HTR-8/SVneo (cell line): ENCODE results near the gene OR2T3.
"Not testable (repeated sequence)": the region's sequence is repeated elsewhere in the genome, so short reads cannot be mapped to it uniquely, and the experiment has no call there.

Experiments
- DNase-seq: peaks from one replicate; pipeline ENCODE4 v3.0.0; 2011; ENCODE audit warnings: low spot score, mixed read lengths; ENCODE audit not compliant: insufficient read length
- FAIRE-seq: peaks from 2 replicates; lab custom pipeline; 2011; peaks lifted over from hg19 to GRCh38; lab: Jason Lieb, UNC

The OR2T3 gene

DNA sequence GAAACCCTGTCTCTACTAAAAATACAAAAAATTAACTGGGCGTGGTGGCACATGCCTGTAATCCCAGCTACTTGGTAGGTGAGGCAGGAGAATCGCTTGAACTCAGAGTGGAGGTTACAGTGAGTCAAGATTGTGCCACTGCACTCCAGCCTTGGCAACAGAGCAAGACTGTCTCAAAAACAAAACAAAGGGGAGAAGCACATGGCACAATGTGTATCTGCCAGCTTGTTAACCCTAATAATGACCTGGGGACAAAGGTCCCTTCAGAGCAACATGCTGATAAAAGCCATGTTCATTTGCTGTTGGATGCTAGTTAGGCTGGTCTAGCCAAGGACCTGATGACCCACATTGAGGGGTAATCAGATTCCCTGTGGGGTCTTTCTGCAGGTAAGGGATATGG lies 16.5 kb upstream of the OR2T3 start:
- peak; percentile 36 for FAIRE-seq
- DNase-seq: not testable (repeated sequence)

DNA sequence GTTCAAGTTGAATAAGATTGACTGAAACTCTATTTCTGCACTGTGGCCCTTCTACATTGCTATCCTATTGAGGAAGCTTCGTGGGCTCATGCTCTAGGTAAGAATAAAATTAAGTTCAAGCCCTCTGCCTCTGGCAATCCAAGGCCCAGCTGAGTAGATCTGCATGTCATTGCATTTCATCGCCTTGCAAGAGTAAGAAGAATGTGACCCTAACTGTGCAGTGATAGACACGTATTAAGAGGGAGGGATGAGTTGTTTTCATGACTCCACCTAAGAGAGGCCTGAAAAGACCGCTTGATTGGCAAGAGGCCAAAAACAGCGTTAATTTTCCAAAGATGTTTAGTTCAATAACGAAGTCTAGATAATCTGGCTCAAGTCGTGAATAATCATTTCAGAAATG lies 14.0 kb upstream of the OR2T3 start:
- FAIRE-seq, DNase-seq: not testable (repeated sequence)

DNA sequence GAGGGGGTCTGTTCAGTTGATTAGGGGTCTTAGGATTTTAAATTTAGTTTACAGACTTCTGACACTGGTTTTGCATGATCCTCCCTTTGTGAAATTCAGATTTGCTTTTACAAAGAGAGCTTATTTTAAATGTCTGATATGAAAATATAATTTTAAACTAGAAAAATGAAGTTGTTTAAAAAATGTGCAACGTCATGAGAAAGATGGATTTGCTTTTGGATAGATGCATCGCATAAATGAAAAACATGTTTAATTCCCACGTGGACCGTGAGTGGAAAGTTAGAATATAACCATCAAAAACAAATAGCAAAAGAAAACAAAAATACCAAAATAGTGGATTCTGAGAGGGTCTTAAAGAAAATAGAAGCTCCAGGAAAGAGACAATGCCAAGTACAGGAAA lies 2.0 kb upstream of the OR2T3 start:
- DNase-seq (no peak), FAIRE-seq (no peak)

DNA sequence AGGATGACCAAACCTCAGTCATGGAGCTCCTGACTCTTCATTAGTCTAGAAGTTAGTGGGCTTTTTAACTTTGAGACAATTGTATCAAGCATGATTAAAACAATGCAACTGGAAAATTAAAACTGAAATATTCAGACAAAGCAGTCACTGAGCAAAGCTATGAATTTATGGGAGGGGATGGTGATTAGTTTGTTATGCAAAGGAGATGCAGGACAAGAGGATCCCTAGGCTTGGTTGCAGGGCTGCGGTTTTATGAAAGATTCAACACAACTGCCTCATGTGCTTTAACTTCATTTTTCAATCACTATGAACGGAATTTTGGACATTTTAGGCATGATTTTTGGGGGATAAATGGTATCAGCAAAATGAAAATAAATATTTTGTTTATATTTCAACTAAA lies 1.0 kb upstream of the OR2T3 start:
- not testable (repeated sequence) for FAIRE-seq

DNA sequence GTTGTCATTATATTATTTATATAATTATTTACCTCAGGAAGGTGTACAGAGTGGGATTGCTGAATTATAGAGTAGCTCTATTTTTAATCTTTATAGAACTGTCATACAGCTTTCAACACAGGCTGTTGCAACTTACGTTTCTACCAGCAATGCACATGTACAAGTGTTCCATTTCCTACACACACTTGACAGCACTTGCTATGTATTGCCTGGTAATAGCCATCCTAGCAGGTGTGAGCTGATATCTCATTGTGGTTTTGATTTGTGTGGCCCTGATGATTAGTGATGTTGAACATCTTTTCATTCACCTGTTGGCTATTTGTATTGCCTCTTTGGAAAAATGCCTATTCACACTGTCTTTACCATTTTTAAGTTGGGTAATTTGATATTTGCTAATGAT lies 2.5 kb downstream of the OR2T3 start:
- peak; percentile 42 for FAIRE-seq
- not testable (repeated sequence) for DNase-seq

More for the DNA sequence above, 1.0 kb upstream of the OR2T3 start:
- DNase-seq: not testable (repeated sequence)

DNA sequence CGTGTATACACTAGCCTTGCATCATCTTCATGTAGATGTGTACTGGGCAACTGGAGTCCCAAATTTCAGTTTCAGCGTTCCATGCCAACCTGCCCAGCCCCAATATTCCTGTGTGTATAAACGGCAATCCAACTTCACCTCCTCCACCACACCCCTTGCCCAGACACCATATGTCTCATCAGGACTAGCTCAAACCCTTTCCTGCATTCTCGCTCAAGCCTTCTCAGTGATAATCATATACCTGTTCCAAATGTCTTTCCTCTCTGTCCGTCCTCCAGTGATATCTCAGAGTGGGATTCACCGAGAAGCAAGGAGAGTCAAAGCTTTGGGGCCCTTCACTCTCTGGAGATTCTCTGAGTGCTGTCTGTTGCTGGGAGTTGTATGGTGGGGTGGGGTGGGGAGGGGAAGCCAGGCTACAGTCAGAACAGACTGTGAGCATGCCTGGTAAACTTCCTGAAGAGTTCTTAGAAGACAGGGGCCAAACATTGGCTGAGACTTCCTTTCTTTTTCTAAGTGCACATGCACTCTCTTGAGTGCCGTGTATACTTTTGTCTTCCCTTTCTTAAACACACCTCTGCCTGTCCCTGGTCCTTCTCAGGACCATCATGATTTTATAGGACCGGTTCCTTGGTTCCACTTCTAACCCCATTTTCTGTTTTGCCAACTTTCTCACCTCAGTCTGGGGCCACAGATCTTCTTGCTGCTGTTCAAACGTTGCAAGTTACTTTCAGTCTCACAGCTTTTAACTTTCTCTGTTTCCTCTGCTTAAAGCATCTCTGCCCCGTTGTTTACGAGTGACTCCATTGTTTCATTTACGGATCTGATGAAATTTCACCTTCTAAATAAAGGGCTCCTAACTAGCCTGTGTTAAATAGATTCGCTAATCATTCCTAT lies 8.8 kb downstream of the OR2T3 start:
- not testable (repeated sequence) for FAIRE-seq

DNA sequence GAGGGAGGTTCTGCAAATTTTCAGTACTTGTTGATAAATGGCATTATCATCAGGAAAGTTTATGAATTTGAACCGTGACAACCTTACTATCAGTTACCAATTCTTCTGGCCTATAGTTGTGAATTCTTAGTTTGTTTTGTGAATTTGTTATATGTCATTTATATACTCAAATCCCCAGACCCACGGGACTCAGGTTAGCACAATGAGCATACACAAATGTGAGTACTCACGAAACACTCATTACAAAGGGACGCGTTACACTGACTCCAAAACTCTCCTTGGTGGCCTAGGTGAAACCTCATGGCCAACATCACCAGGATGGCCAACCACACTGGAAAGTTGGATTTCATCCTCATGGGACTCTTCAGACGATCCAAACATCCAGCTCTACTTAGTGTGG lies 15.1 kb downstream of the OR2T3 start, which contains the start of gene OR2T5:
TSS of gene OR2T5 (plus strand) at position 301 of the 400 bp plus-strand sequence. CDS start at position 301, 0 bp downstream.
- not testable (repeated sequence) for DNase-seq, FAIRE-seq

More for the DNA sequence above, 8.8 kb downstream of the OR2T3 start:
- not testable (repeated sequence) for DNase-seq

DNA sequence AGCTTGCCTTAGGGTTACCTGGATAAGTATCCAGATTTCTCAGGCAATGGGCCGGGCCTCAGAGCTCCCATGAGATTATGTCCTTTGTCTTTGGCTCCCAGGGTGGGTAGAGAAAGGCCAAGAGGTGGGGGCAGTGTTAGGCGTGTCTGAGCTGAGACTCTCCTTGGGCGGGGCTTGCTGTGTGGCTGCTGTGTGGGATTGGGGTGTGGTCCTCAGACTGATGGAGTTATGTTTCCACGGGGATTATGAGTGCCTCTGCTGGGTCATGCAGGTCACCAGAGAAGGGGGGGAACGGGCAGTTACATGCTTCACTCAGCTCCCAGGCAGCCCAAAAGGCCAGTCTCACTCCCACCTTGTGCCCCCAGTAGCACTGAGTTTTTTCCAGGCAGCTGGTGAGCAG lies 23.5 kb downstream of the OR2T3 start:
- not testable (repeated sequence) for DNase-seq, FAIRE-seq

DNA sequence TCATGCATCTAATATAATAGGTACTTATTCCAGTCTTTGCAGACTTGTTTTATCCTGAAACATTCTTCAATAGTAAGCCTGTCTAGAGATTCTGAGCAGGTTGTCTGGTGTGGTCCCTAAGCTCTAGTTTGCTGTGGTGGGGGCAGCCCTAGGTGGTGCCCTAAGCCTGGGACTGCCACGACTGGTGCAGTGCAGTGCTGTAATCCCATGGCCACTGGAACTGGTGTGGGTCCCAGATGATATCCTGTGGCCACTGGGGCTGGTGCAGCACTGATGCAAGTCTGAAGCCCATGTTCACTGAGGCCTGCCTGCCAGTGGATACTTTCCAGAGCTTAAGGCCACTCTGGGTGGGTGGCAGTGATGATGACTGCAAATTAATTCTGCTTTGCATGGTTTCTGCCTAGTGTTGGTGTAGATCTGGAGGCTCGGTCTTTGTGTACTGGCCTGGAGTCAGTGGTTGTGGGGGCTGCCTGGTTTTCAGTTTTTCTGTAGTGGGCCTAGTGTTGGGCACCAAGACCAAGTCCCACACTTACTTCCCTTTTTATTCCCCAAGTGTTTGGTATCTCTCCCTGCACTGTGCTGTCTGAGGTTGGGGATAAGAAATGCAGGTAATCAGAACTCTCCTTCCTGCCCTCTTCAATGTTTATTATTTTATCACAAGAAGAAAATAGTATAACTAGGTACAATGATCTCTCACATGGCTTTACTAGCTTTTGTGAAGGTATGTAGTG lies 27.3 kb downstream of the OR2T3 start:
- not testable (repeated sequence) for FAIRE-seq, DNase-seq

DNA sequence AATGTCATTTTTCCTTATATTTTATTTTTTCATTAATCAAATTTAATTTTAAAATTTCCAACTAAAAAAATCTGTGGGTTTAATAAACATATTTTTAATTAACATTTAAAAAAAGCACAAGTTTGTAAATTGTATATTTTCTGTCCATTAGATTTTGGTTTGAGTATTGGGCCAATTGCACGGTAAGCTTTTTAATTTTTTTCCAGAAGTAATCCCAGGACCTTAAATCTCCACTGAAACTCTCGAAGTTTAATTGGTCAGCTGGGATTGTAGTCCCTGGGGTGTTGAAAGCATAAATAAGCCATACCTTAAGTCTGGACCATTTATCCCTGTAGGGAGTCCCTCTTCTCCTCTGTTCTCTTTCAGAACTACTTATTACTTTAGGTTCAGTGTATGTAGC lies 34.6 kb downstream of the OR2T3 start, which contains the start of gene OR2G6:
TSS of gene OR2G6 (plus strand) at position 301 of the 400 bp plus-strand sequence. CDS start 13,574 bp downstream, outside the sequence.
- not testable (repeated sequence) for FAIRE-seq, DNase-seq

DNA sequence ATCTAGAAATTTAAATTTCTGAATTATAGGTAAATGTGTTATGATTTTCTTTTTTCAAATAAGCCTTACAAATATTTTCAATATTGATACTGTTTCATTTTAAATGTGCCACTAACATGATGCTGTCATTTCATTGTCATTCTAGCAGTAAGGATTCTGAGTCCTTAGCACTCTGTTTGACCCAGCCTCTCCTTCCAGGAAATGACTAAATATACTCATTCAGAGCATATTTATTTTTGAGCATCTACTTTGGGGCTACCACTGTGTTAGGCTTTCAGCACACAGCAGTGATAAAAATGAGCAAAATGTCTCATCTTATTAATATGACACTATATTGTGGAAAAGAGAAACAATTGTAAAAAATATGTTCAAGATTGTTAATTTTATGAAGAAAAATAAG lies 37.1 kb downstream of the OR2T3 start:
- DNase-seq, FAIRE-seq: not testable (repeated sequence)

DNA sequence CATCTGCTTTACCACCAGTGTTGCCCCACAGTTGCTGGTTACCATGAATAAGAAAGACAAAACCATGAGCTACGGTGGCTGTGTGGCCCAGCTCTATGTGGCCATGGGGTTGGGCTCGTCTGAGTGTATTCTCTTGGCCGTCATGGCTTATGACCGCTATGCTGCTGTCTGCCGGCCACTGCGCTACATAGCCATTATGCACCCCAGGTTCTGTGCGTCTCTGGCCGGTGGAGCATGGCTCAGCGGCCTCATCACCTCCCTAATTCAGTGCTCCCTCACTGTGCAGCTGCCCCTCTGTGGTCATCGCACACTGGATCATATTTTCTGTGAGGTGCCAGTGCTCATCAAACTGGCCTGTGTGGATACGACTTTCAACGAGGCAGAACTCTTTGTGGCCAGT lies 48.7 kb downstream of the OR2T3 start:
- FAIRE-seq (no peak), DNase-seq (no peak)
